ENCODE results near the gene ARPC4.

The ARPC4 gene

GRCh38 chr3:9806137-9806536 is 13.3 kb downstream of the ARPC4 start:
- no peak for TF ChIP-seq TCF4 (CRISPR knock-in tag; IDR thresholded peaks at IDR 0.05; ENCODE audit: borderline replicate concordance)
- ATAC-seq: no peak

GRCh38 chr3:9806688-9807589 is 14.1 kb downstream of the ARPC4 start:
- no peak for ATAC-seq
- TF ChIP-seq ISL1 (CRISPR knock-in tag; IDR thresholded peaks at IDR 0.05): no peak

DNA sequence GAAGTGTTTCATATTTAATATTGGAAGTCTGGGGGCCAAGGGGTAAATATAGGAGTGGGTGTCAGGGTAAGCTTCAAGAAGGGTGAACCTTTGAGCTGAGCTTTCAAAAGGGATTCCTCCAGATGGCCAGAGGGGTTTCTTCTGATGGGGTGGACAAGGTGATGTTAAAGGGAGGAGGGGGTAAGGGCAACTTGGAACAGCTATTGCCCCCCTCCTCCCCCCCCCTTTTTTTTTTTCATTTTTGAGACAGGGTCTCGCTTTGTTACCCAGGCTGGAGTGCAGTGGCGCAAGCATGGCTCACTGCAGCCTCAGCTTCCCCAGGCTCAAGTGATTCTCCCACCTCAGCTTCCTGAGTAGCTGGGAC is 15.1 kb downstream of the ARPC4 start:
- no peak for TF ChIP-seq ARNTL (CRISPR knock-in tag; IDR thresholded peaks at IDR 0.05; ENCODE audit: borderline replicate concordance, low read depth)
- TF ChIP-seq TCF4 (CRISPR knock-in tag; IDR thresholded peaks at IDR 0.05; ENCODE audit: borderline replicate concordance): no peak
- no peak for TF ChIP-seq ISL1 (CRISPR knock-in tag; IDR thresholded peaks at IDR 0.05)
- TF ChIP-seq ESRRG (CRISPR knock-in tag; IDR thresholded peaks at IDR 0.05): no peak
- no peak for TF ChIP-seq ZC3H10 (CRISPR knock-in tag; IDR thresholded peaks at IDR 0.05)
- TF ChIP-seq, protein P1, sequence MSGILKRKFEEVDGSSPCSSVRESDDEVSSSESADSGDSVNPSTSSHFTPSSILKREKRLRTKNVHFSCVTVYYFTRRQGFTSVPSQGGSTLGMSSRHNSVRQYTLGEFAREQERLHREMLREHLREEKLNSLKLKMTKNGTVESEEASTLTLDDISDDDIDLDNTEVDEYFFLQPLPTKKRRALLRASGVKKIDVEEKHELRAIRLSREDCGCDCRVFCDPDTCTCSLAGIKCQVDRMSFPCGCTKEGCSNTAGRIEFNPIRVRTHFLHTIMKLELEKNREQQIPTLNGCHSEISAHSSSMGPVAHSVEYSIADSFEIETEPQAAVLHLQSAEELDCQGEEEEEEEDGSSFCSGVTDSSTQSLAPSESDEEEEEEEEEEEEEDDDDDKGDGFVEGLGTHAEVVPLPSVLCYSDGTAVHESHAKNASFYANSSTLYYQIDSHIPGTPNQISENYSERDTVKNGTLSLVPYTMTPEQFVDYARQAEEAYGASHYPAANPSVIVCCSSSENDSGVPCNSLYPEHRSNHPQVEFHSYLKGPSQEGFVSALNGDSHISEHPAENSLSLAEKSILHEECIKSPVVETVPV (CRISPR knock-in tag; IDR thresholded peaks at IDR 0.05): no peak
- TF ChIP-seq TSHZ2 (CRISPR knock-in tag; IDR thresholded peaks at IDR 0.05): no peak
- TF ChIP-seq PATZ1 (CRISPR knock-in tag; IDR thresholded peaks at IDR 0.05; ENCODE audit: borderline replicate concordance): no peak
- no peak for TF ChIP-seq PPARA (CRISPR knock-in tag; IDR thresholded peaks at IDR 0.05; ENCODE audit: borderline replicate concordance)
- no peak for TF ChIP-seq SNAI2 (CRISPR knock-in tag; IDR thresholded peaks at IDR 0.05)
- TF ChIP-seq ZFP3 (CRISPR knock-in tag; IDR thresholded peaks at IDR 0.05): no peak
- no peak for TF ChIP-seq RARB (CRISPR knock-in tag; IDR thresholded peaks at IDR 0.05)
- no peak for TF ChIP-seq BACH2 (CRISPR knock-in tag; IDR thresholded peaks at IDR 0.05; ENCODE audit: borderline replicate concordance)
- no peak for TF ChIP-seq ZNF565 (CRISPR knock-in tag; conservative IDR thresholded peaks at IDR 0.05; ENCODE audit: low read depth)
- TF ChIP-seq OSR1 (CRISPR knock-in tag; IDR thresholded peaks at IDR 0.05): no peak
- no peak for TF ChIP-seq ZNF8 (CRISPR knock-in tag; IDR thresholded peaks at IDR 0.05)
- TF ChIP-seq CREB5 (CRISPR knock-in tag; IDR thresholded peaks at IDR 0.05; ENCODE audit: low read depth): no peak
- ATAC-seq: no peak

DNA sequence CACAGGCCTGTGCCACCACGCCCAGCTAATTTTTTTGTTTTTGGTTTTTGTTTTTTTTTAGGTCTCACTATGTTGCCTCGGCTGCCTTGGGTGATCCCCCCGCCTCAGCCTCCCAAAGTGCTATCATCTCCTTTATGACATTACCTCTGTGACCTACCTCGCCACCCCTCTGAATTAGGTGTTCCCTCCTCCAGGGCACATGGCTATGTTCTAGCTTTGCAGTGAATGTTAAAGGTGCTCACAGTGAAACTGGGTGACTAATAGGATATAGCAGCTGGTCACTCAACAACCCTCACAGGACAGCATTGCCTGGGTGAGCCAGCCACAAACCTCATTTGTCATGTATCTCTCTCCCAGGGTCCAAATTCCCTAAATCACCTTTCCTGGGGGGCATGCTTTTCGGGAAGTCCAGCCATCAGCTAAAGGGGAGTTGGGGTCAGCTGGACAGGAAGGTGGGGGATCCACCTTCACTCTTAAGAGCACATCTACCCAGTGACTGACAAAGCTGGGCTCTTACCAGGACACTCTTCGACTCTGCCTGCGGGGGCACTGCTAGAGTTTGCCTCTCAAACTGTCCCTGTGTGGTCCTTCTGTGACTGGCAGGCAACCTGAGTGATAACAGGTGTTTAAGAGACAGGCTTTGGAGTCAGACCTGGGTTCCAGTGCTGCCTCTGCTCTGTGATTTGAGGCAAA is 15.6 kb downstream of the ARPC4 start:
- ATAC-seq: peak; percentile 67
- TF ChIP-seq PPARA (CRISPR knock-in tag; IDR thresholded peaks at IDR 0.05; ENCODE audit: borderline replicate concordance) (no peak), PATZ1 (CRISPR knock-in tag; IDR thresholded peaks at IDR 0.05; ENCODE audit: borderline replicate concordance) (no peak), ZNF565 (CRISPR knock-in tag; conservative IDR thresholded peaks at IDR 0.05; ENCODE audit: low read depth) (no peak), ARNTL (CRISPR knock-in tag; IDR thresholded peaks at IDR 0.05; ENCODE audit: borderline replicate concordance, low read depth) (no peak), GLIS3 (CRISPR knock-in tag; IDR thresholded peaks at IDR 0.05) (no peak), CSDC2 (CRISPR knock-in tag; IDR thresholded peaks at IDR 0.05) (no peak), TCF4 (CRISPR knock-in tag; IDR thresholded peaks at IDR 0.05; ENCODE audit: borderline replicate concordance) (no peak), ZFP30 (CRISPR knock-in tag; IDR thresholded peaks at IDR 0.05) (no peak), TOX (CRISPR knock-in tag; IDR thresholded peaks at IDR 0.05; ENCODE audit: borderline replicate concordance) (no peak), SNAI2 (CRISPR knock-in tag; IDR thresholded peaks at IDR 0.05) (no peak), ZC3H10 (CRISPR knock-in tag; IDR thresholded peaks at IDR 0.05) (no peak), RARB (CRISPR knock-in tag; IDR thresholded peaks at IDR 0.05) (no peak), ZNF70 (CRISPR knock-in tag; IDR thresholded peaks at IDR 0.05) (no peak)
- TF ChIP-seq, protein P1 (CRISPR knock-in tag; IDR thresholded peaks at IDR 0.05): no peak
